HG03025 (cell line): ENCODE results near the gene ARID1A.
"Not testable (repeated sequence)": the region's sequence is repeated elsewhere in the genome, so short reads cannot be mapped to it uniquely, and the experiment has no call there.

Experiments
- ATAC-seq: cut with Tn5 transposase; IDR thresholded peaks from one replicate; pipeline ENCODE4 v1.9.1; 2021; ENCODE audit warnings: mild to moderate bottlenecking, moderate library complexity; ENCODE audit not compliant: unreplicated experiment, low FRiP score

Gene ARID1A

DNA sequence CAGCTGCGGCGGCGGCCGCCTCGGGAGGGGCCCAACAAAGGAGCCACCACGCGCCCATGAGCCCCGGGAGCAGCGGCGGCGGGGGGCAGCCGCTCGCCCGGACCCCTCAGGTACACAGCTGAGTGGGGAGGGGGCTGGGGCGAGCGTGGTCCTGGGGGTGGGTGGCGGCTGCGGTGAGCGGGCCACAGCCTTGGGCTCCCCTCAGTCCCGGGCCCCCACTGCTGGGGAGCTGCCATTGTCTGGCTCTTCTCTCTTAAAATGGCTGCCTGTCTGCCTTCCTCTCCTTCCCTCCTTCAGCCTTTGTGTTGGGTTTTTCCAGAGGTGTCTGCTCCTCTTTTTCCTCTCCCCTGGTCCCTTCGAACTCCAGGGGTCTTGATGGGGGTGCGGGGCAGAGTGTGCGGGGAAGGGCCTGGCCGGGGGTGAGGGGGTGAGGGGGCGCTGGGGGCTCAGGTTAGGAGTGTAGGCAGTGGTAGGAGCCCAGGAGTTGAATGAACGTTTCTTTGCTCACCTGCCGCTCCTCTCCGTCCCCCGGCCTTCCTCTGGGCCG lies 1.7 kb downstream of the ARID1A start:
- ATAC-seq: no peak

DNA sequence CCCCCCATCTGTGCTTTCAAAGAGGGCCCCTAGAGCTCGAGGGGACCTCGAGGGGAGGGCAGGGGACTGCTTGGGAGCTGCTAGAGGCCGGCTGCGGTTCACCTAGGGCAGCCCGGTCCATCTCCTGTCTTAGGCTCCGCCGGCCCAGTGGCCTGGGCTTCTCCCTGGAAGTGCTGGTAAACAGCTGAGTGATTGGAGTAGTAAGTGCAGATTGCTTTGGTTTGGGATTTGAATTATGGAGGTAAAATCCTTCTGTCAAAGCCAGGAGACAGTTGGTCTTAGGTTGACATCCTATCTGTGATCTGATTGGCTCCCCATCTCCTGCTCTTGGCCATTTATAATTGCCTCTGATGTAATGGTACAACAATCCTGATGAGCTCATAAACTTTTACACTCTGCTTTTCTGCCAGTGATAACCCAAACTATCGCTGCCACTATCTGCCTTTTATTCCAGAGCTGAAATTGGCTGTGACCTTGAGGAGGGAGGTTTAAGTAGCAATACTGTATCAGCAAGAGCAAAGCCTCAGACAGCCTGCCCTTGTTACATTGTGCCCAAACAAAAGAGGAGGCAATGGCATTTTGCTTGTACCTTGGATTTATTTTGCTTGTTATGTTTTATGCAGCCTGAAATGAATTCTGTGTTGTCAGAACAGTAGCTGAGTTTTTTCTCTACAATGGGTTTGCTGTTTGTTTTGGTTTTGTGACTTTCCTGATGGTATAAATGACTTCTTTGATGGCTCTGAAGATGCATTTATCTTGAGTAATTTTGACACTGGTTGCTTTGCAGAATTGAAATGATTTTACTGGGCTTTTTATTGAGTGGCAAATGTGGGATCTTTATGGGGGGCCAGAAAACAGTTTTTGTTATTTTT lies 2.4 kb downstream of the ARID1A start:
- ATAC-seq: no peak

DNA sequence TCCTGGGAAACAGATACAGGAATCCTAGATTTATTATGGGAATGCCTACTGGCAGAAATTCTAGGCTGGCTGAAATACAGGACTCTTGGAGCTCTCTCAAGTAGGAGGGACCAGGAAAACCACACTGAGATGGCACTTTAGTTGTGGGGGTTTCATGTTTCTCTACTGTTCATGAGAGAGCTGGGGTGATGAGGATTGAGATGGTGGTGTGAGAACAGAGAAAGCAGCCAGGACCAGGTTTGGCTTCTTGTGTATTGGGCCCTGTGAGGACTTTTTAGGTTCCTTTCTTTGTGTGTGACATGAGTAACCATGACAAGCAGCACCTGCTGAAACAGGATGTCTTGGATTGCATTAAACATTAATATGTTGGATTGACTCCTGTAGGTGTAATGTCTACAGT lies 4.9 kb downstream of the ARID1A start:
- no peak for ATAC-seq

DNA sequence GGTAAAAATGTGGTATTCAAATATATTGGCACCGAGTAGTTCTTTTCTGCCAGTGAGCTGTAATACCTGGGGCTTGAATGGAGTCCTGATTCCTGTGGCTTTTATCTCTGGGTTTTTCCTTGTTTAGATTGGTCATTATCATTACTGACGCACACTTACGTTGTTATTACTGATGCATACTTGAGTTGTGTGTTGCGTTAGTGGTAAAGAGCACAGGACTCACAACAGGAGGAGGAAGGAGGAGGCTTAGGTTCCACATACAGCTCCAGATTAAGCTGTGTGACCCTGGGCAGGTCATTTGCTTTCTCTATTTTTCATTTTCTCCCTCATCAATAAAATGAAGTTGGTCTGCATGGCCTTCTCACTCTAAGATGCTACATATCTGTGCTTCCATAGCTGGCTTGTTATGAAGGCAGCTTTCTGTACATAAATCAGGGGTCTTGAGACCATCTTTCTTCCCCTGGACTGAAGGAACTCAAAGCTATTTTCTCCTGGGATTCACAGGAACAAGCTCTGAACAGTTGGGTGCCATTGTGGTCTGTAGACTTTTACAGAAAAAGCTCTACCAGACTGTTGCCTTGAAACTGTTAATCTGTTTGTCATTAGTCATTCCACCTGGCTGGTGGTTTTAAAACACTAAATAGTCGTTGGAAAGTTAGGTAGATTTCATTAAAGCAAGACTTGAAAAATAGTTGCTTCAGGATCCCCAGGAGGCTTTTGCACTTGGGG lies 5.6 kb downstream of the ARID1A start:
- no peak for ATAC-seq

DNA sequence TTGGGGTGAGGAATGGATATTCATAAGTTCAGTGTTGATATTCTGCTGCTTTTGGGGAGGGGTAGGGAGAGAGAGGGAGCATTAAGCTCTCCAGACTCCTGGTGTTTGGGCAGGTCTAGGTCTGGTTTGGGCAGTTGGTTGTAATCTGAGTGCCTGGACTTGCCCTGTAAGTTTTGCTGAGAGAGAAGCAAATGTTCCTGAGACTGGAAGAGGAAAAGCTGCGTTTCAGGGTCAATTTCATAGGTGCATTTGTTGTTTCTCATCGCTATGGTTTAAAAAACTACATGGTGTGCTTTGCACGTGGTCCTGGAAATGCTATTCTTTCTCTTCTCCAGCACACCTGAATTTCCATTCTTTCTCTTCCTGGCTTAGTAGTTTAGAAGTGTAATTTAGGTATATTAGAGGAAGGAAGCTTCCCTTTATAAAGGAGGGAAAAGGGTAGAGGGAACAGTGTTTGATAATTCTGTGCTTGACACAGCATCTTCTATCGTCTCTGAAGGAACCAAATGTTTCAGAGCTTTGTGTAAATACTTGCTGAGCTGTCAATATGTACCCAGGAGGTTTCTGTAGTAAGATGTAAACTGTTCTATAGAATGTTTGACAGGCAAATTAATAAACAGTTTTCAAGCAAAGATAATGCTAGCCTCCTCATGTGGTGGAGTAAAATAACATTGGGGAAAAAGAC lies 6.3 kb downstream of the ARID1A start:
- ATAC-seq: no peak

DNA sequence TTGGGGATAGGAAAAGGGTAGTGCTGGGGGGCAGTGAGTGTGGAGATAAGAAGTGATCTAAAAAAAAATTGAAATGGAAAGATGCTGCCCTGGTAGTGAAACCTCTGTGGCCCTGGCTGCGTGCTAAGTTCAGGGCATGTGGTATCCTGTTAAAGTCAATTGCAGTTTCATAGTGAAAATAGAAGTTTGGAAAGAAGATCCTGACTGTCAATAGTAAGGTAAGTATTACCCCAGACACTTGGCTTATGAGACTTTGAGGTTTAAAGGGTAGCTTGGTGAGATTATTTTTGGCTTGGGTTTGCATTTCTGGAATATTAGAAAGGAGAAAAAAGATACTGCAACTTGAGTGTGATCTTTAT lies 6.8 kb downstream of the ARID1A start:
- ATAC-seq: no peak

DNA sequence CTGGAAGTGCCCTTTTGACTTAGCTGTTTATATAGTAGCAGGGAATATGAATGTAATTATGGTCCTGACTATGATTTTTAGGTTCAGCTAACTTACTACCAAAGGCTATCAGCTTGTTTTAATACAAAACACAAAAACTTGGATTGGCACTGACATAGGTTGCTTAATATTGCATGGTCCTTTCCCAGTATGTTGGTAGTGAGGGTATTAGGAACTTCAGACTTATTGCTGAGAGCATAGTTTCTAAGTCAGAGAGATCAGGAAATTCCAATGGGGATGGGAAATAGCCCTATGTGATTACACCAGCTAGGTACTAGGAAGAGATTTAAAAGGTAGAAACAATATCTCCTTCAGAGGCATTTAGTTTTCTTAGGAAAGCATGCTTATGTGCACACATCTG lies 7.7 kb downstream of the ARID1A start:
- ATAC-seq: no peak

DNA sequence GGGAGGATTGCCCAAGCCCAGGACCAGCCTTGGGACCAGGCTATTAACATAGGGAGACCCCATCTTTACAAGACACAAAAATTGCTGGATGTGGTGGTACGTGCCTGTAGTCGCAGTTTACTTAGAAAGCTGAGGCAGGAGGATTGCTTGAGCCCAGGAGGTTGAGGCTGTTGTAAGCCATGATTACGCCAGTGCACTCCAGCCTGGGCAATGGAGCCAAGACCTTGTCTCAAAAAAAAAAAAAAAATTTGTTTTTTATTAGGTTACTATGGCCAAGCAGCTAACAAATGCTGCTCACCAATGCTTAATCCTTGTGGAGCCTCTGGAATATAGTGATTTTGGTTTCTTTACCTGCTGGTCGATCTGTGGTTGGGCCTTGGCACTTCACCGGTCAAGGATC lies 8.8 kb downstream of the ARID1A start:
- ATAC-seq: no peak

DNA sequence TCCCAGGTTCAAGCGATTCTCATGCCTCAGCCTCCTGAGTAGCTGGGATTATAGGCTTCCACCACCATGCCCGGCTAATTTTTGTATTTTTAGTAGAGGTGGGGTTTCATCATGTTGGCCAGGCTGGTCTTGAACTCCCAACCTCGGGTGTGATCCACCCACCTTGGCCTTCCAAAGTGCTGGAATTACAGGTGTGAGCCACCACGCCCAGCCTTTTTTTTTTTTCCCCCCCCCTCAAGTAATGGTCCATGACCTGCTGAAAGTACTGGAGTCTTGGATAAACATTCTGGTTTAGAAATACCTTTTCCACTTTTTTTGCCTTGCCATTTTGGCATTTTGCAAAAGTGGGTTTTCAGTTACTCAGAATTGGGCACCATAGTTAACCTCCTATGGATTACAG lies 9.4 kb downstream of the ARID1A start:
- not testable (repeated sequence) for ATAC-seq

DNA sequence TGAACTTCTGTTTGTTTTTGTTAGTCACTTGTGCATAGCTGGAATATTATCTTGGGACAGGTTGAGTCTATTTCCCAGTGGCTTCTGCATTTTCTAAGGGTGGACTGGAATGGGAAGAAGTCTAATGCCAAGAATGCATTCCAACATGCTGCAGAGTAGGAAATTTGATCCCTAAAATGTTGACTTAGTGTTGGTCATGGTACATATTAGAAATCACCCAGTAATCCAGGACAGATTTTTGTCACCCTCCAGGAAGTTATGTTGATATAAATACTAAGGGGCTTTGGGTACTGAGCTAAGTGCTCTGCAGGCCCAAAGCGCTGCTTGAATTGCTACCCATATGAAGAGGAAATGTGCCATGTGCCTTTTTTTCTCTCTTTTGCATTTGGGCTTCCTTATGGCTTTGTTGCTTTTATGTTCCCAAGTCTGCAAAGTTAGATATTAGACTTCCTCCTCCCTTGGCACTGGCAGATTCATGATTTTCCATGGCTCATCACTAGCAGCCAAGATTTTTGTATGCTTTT lies 10.0 kb downstream of the ARID1A start:
- no peak for ATAC-seq

DNA sequence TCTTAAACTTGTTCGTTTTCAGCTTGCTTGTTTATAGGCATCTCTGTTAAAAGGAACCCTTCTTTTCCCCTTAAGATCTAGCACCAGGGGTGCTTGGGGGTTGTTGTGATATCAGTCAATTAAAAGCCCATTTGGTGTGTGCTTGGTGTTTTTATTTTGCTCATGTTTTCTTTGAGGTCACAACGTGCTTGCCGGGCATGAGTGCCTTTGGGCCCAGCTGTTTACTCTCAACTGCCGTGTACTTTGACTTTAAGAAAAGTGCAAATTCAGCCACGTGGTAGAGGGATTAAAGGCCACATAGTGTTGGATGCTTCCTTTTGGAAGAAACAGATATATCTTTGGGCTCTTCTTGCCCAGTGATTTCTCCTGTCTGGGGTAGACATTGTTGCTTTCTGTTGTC lies 10.5 kb downstream of the ARID1A start:
- ATAC-seq: no peak

DNA sequence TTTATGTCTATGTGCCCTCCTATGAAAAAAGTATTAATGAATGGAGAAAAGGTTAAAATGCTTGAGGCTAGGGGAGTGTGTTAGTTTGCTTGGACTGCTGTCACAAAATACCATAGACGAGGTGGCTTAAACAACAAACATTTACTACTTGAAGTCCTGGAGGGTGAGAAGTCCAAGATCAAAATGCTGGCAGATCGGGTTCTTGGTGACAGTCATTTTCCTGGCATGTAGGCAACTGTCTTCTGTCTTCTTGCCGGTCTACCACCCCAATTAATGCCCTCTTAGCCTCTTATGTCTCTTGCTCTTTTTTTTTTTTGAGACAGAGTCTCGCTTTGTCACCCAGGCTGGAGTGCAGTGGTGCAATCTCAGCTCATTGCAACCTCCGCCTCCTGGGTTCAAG lies 15.0 kb downstream of the ARID1A start:
- no peak for ATAC-seq

DNA sequence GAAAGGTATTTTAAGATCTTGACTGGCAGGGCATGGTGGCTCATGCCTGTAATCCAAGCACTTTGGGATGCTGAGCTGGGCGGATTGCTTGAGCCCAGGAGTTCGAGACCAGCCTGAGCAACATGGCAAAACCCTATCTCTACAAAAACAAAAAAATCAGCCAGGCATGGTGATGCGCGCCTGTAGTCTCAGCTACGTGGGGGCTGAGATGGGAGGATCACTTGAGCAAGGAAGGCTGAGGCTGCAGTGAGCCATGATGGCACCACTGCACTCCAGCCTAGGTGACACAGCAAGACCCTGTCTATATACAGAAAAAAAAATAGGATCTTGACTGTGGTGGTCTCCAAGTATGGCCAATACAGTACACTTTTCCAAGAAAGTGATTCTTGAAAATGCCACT lies 16.0 kb downstream of the ARID1A start:
- ATAC-seq: no peak

DNA sequence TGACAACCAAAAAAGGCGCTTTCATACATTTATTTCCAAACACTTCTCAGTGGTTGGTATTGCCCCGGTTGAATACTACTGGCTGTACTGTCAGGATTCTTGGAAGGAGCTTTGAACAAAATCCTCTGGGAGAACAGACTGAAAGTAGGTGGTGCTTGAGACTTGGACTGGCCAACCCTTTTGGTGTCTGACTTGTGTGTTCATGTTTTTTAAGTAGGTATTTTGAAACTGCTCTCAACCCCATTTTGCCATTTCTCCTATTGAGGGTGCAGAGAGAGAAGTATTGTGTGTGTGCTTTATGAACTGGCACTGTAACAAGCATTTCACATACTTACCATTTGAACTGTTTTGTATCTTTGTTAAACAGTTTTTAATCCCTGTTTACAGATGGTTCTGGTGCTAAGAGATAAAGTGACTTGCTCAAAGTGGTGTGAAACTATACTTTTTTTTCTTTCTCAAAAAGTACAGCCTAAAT lies 21.2 kb downstream of the ARID1A start:
- no peak for ATAC-seq

DNA sequence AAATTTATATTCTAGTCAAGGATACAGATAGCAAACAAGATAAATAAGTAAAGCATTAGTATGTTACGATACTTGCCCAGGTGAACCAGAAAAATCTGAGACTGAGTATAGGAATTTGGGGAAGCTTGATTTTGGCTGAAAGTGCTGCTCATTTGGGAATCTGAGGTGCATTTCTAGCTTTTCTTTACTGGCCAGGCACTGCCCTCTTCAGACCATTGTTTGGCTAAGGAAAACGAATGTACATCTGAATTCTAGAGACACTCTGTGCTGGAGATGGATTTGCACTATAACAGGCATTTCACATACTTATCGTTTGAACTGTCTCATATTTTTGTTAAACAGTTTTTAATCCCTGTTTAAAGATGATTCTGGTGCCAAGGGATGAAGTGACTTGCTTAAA lies 23.4 kb downstream of the ARID1A start:
- ATAC-seq: no peak

DNA sequence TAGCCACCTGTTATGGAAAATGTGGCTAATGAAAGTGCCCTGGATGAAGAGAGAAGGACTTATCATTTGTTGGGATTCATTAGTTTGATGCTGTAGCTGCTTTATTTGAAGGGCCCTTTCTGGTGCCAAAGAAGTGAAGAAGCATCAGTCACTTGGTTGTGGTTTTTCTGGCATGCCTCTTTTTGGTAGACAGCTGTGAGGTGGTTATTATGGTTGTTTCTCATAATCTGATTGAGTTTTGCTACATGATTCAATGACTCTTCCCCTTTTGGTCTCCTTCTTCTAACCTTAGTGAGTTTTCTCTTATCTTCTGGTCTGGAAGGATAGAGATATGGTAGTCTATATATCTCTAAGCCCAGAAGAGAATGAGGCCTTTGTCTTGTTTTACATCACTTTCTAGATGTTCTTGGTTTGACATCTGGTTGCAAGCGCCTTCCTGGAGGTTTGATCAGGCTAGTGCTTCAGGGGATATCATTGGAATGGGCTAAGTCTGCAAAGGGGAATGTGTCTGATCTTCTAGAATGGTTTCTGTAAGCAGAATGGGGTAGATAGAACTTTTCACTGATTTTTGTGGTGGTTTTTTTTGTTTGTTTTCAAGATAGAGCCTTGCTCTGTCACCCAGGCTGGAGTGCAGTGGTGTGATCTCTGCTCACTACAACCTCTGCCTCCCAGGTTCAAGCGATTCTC lies 26.0 kb downstream of the ARID1A start:
- ATAC-seq: no peak

DNA sequence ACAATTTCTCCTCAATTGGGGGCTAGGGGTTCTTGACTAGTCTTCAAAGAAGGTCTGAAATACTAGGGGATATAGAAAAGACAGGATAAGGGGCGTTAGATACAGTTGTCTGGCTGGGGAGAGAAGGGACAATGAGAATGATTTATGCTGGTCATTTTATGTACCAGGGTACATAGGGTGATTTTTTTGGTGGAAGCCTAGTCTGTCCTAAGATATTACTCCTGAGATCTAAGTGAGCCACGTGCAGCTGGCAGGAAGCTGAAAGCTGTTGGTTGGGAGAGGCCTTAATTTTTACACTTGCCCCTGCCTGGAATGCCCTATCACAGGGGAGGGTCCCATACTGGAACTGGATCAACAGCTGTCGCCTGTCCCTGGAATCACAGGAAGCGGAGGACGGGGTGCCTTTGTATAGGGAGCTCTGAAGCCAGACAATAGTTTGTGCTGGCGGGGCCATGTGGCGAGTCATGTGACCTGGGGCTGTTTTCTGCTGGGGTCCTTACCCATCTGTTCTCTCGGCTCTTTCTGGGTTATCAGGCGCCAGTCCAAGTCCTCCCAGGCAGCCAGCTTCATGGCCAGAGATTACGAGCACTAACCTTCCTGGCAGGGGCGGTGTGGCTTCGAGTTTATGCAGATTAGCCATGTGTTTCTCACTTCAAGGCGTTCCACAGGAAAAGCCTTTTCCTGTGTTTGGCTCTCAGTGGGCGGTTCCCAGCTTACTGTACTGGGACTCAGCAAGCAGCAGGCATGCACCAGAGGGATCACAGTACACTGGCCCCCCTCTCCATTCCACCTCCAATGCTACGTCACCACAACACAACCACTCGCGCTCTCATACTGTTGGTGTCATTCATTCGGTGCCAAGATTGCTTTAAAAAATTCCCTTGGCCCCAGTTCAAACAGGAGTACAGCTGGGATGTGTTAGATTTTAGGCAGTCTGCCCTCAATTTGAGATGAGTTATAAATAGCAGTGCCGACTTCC lies 27.5 kb downstream of the ARID1A start:
- ATAC-seq: no peak

DNA sequence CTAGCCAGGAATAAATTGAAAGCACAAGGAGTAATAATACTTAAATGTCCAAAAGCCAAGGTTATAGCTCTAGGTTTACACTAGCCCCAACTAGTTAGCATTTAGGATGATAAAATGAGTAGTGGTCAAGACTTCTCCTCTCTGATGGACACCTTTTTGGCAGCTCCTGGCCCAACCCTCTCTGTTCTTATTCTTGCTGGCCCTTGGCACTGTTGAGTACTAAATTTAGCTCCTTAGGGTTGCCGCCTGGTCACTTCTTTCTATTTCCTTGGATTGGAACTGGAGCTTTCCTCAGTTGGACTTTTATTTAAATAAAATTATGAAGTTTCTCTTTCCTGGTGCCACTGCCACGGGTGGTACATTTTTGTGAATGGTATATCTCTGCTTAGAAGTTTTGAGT lies 28.3 kb downstream of the ARID1A start:
- ATAC-seq: no peak

DNA sequence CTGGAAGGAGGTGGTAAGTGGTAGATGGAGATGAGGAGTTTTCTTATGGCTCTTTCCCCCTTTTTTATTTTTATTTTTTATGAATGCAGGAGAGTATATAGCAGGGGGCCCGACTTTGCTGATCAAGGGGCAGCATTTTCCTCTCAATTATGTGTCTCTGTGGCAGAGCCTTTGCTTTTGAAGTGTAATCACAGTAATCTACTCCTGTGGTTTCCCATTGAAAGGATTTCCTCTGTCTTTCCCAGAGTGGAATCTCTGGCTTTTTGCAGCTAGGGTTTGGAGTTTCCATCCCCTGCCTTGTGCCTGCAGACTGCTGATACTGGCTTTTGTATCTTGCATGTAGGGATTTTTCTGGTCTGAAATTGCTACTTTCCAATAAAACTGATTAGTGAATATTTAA lies 29.1 kb downstream of the ARID1A start:
- no peak for ATAC-seq
